ENCODE measurements around the gene PDZD4. TPM values are rescaled to one million over a fixed set of nuclear protein-coding genes. Genes with fewer than 3 reads are reported as not detected.

PDZD4 gene
- total and polyA plus RNA-seq, 9 of the 15 experiments (the other 6 are each of a cell fraction or from before 2014, with no cell fraction given) = 0.05 to 0.38 (median 0.07) TPM; not detected in 5

DNA sequence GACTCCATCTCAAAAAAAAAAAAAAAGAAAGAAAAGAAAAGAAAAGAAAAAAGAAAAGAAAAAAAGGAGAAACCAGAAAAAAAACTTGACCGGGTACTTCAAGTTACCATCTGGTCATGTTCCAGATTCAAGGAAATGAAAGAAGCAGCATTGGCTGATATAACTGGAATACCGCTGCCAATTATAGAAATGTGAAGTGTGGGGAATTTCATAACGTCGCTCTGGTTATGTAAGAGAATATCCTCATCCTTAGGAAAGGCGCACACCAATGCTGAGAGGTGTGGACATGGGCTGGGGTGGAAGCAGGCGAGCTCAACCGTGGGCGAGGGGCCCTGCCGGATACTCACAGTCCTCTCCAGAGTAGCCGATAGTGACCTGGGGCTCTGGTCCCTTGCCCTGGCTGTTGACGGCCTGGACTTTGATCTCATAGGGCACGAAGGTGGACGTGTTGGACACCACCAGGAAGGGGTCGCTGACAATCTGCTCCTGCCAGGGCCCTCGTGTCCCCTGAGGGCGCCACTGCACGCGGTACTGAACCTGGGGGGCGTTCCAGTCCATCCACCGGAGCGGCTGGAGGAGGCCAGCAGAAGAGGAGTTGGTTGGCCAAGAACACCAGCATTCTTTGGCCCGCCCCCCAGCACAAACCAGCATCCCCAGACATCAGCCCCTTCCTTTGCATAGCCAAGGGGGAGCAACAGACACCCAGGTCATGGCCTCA, 36.1 kb upstream of the PDZD4 start (continued):
- TF ChIP-seq, protein P1, sequence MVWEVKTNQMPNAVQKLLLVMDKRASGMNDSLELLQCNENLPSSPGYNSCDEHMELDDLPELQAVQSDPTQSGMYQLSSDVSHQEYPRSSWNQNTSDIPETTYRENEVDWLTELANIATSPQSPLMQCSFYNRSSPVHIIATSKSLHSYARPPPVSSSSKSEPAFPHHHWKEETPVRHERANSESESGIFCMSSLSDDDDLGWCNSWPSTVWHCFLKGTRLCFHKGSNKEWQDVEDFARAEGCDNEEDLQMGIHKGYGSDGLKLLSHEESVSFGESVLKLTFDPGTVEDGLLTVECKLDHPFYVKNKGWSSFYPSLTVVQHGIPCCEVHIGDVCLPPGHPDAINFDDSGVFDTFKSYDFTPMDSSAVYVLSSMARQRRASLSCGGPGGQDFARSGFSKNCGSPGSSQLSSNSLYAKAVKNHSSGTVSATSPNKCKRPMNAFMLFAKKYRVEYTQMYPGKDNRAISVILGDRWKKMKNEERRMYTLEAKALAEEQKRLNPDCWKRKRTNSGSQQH (CRISPR knock-in tag; IDR thresholded peaks at IDR 0.05) = no peak
- TF ChIP-seq FOXK1 (CRISPR knock-in tag; IDR thresholded peaks at IDR 0.05; ENCODE audit: borderline replicate concordance) = no peak
- TF ChIP-seq ETS1 (conservative IDR thresholded peaks at IDR 0.05; ENCODE audit: control insufficient read depth, low read depth, low read length) = no peak
- TF ChIP-seq MNT (conservative IDR thresholded peaks at IDR 0.05) = no peak
- TF ChIP-seq PREB (CRISPR knock-in tag; IDR thresholded peaks at IDR 0.05) = no peak

Measured in K562 (cell line).